Ovary (tissue), 9 donors: ENCODE data around the gene IQGAP2. TPM values are rescaled to one million over a fixed set of nuclear protein-coding genes. Genes with fewer than 3 reads are reported as not detected.

Experiments used
- DNase-seq, 5 donors: peaks; one replicate each; pipeline ENCODE4 v3.0.0-alpha.2; 2019 to 2020
- H3K27ac ChIP-seq, 2 donors: fragments of 200-600 bp; one replicate each; pipeline versions ENCODE4 v1.5.1 to v1.8.0; 2019 to 2022
- H3K27me3 ChIP-seq: fragments of 200-600 bp; one replicate; pipeline ENCODE4 v1.8.0; 2022
- H3K36me3 ChIP-seq: fragments of 200-600 bp; sonication (generic); one replicate; pipeline ENCODE4 v1.5.1; 2019
- H3K4me1 ChIP-seq: one replicate; pipeline ENCODE4 v1.8.1; 2013; ENCODE audit warnings: mild to moderate bottlenecking, moderate library complexity; ENCODE audit not compliant: insufficient read depth
- H3K4me3 ChIP-seq: fragments of 200-600 bp; sonication (generic); one replicate; pipeline ENCODE4 v1.5.1; 2017
- H3K9me3 ChIP-seq, 2 donors: fragments of 200-600 bp in 1 of 2; sonication (generic) in 1 of 2; one replicate each; pipeline versions ENCODE4 v1.5.1 to v1.8.1; 2013 to 2019; ENCODE audit warnings: mild to moderate bottlenecking in 1 of 2, moderate library complexity in 1 of 2
- EP300 ChIP-seq: sonication (generic); formaldehyde crosslinking; IDR thresholded peaks from one replicate; pipeline ENCODE4 v1.6.1; 2017; ENCODE audit warnings: antibody characterized with exemption
- POLR2A ChIP-seq: fragments of 450-650 bp; IDR thresholded peaks from one replicate; pipeline ENCODE4 v1.6.1; 2017; ENCODE audit warnings: antibody characterized with exemption, mild to moderate bottlenecking, moderate library complexity
- WGBS, 3 donors: extraction: QIAGEN DNeasy Blood & Tissue Kit in 1 of 3; methylation state at CpG; one replicate each; pipeline versions ENCODE4 v1.1.5 to v1.1.7; 2013 to 2017; 5-methylcytosine and 5-hydroxymethylcytosine counted together
- intact Hi-C, 4 donors: fragments of 100-400 bp; cut with DNase I; formaldehyde crosslinking; loops; one replicate each; pipeline versions ENCODE4 v1.11.0 to v1.15.1; 2022 to 2023
- polyA plus RNA-seq, 2 donors: library from polyadenylated mRNA; stranded (reverse); fragments of 200-250 nt in 1 of 2; fragments of 350-450 nt in 1 of 2; fragmentation: Illumina TruSeq in 1 of 2; extraction: RNeasy Lipid Tissue Mini Kit (QIAGEN cat#74804) in 1 of 2; gene quantifications; one replicate each; pipeline ENCODE4 v1.2.3, GENCODE V29; 2013 to 2014
- total RNA-seq, 7 donors: library from RNA; depleted of rRNA in 2 of 7; stranded (reverse); fragments of >200 nt in 2 of 7; fragmentation: NEBNext Ultra II Directional in 3 of 7; extraction: Animal tissue kit (Norgen Biotek cat#: 25700) in 3 of 7; gene quantifications; one replicate each; pipeline versions ENCODE4 v1.1.0 to v1.2.4, GENCODE V29; 2016 to 2023
- TF ChIP-seq, protein P1 (sequence below), 3 donors: fragments of 450-650 bp in 2 of 3; fragments of 200-600 bp in 1 of 3; IDR thresholded peaks; one replicate each; pipeline versions ENCODE4 v1.5.1 to v1.8.0; 2016 to 2022; ENCODE audit warnings: antibody characterized with exemption in 3 of 3, mild to moderate bottlenecking in 1 of 3
- donor health status: DM: no; HTN: no; CAD: no; lungs with moderate emphysema.
- donor health status: DM: no; HTN: no; CAD: no.
- donor health status: Bipolar disorder and iron deficiency.
- donor health status: DM: yes; HTN: yes; CAD: no.
- donor health status: DM: no; HTN: no; CAD: no.
- donor health status: DM: yes; HTN: yes; CAD: no.

The IQGAP2 gene
- total and polyA plus RNA-seq, 9 donors = 8.6 to 27.6 (median 13.9) TPM

GRCh38 chr5:76414788-76415187, 11.7 kb downstream of the IQGAP2 start:
- intact Hi-C loops = no loop called here
- WGBS, 3 donors = 29 to 39% (median 29%) methylated on average over 3 of the region's 3 CpGs
- Histone ChIP-seq H3K27ac (no peak overlapping the region), H3K27me3 (no peaks in the 10 kb centered on the region), H3K36me3 (no peaks in the 10 kb centered on the region), H3K4me1 (no peaks in the 10 kb centered on the region), H3K9me3 (no peaks in the 10 kb centered on the region), H3K4me3 (no peak overlapping the region)
- TF ChIP-seq EP300 (no peak), POLR2A (no peak)
- TF ChIP-seq, protein P1, sequence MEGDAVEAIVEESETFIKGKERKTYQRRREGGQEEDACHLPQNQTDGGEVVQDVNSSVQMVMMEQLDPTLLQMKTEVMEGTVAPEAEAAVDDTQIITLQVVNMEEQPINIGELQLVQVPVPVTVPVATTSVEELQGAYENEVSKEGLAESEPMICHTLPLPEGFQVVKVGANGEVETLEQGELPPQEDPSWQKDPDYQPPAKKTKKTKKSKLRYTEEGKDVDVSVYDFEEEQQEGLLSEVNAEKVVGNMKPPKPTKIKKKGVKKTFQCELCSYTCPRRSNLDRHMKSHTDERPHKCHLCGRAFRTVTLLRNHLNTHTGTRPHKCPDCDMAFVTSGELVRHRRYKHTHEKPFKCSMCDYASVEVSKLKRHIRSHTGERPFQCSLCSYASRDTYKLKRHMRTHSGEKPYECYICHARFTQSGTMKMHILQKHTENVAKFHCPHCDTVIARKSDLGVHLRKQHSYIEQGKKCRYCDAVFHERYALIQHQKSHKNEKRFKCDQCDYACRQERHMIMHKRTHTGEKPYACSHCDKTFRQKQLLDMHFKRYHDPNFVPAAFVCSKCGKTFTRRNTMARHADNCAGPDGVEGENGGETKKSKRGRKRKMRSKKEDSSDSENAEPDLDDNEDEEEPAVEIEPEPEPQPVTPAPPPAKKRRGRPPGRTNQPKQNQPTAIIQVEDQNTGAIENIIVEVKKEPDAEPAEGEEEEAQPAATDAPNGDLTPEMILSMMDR (IDR thresholded peaks at IDR 0.05) = no peak
- DNase-seq = no peak

DNA sequence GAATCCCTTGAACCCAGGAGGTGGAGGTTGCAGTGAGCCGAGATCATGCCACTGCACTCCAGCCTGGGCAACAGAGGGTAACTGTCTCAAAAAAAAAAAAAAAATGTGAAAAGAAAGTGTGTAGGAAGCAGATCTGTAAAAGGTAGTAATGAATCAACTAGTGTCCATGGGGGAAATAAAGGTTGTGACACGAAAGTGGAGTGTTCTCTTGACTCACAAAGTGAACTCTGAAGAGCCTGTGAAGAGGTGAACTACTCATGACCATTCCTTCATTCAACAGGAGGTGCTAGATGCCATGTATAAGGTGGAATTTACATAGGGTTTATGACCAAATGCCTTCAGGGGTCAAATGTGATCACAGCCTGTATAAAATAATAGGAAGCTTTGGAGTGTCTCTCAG, 12.8 kb downstream of the IQGAP2 start:
- Histone ChIP-seq H3K4me3 (no peak overlapping the region), H3K27me3 (no peaks in the 10 kb centered on the region), H3K27ac (no peak overlapping the region), H3K9me3 (no peaks in the 10 kb centered on the region), H3K36me3 (no peaks in the 10 kb centered on the region), H3K4me1 (no peaks in the 10 kb centered on the region)
- DNase-seq = no peak
- intact Hi-C loops = no loop called here
- 89 to 97% (median 94%) methylated on average over 2 of the region's 2 CpGs for WGBS, 3 donors
- TF ChIP-seq EP300 (no peak), POLR2A (no peak)
- TF ChIP-seq, protein P1 (IDR thresholded peaks at IDR 0.05) = no peak

DNA sequence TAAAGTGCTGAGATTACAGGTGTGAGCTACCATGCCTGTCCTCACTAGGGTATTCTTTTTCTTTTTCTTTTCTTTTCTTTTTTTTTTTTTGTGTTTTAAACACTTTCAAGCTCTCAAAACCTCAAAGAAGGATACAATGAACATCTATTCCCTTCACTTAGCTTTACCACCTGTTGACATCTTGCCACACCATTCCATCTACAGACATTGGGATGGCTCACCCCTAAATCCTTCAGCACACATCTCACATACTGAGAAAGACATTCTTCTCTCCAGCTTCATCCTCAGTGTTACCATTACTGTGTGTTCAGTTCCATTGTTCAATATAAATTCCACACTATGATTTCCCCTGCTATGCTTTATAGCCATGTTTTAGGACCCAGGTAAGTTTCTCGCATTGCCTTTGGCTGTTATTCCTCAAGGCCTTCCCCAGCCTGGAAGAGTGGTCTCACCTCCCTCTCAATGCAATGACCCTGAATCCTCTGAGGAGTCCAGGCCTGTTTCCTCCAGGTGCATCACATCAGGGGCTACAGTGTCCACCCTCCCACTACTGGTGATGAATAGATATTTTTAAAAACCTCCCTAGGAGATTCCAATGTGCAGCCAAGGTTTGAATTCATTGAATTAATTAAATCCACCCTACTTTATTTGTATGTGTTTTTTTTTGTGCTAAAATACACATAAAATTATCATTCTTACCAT, 16.7 kb downstream of the IQGAP2 start:
- Histone ChIP-seq H3K27me3 (no peaks in the 10 kb centered on the region), H3K36me3 (no peaks in the 10 kb centered on the region), H3K9me3 (no peaks in the 10 kb centered on the region), H3K4me3 (no peak overlapping the region), H3K4me1 (no peaks in the 10 kb centered on the region), H3K27ac (no peak overlapping the region)
- TF ChIP-seq POLR2A (no peak), EP300 (no peak)
- TF ChIP-seq, protein P1 (IDR thresholded peaks at IDR 0.05) = no peak
- WGBS, 3 donors = 65 to 76% (median 76%) methylated on average over 1 of the region's 1 CpG
- intact Hi-C loops = no loop called here
- DNase-seq = no peak

GRCh38 chr5:76422227-76422626, 19.1 kb downstream of the IQGAP2 start:
- TF ChIP-seq, protein P1 (IDR thresholded peaks at IDR 0.05) = no peak
- TF ChIP-seq EP300 = no peak
- TF ChIP-seq POLR2A = no peak
- no peak for DNase-seq

More at GRCh38 chr5:76422227-76422626, 19.1 kb downstream of the IQGAP2 start:
- no peak overlapping the region for H3K4me3 ChIP-seq
- no peaks in the 10 kb centered on the region for H3K36me3 ChIP-seq
- no peaks in the 10 kb centered on the region for H3K27me3 ChIP-seq
- H3K27ac ChIP-seq = no peak overlapping the region
- H3K4me1 ChIP-seq = no peaks in the 10 kb centered on the region
- H3K9me3 ChIP-seq = no peaks in the 10 kb centered on the region
- WGBS, 3 donors = 24 to 30% (median 26%) methylated on average over 4 of the region's 4 CpGs
- intact Hi-C loops = no loop called here
